ENCODE results near the gene FAM90A26. TPM values are rescaled to one million over a fixed set of nuclear protein-coding genes. Genes with fewer than 3 reads are reported as not detected.
"Not testable (repeated sequence)": the region's sequence is repeated elsewhere in the genome, so short reads cannot be mapped to it uniquely, and the experiment has no call there.

FAM90A26 gene
- total and polyA plus RNA-seq, 2 of the 4 experiments (the other 2 are of a cell fraction), result not detected

- CTCF ChIA-PET, result interaction anchor here (0.6 to 1.5 kb wide), 2 partner anchors 152 to 940 kb away, joined by 3 to 4 read pairs; no protein-coding TSS in a partner anchor
- POLR2A ChIA-PET (ENCODE audit: unreplicated experiment); BruUV-seq (replicated peaks): not testable (repeated sequence)
Measured at GRCh38 chr4:9152180-9153007, 17.8 kb upstream of the FAM90A26 start.

More at GRCh38 chr4:9152180-9153007, 17.8 kb upstream of the FAM90A26 start:
- dilution Hi-C loops (cut with HindIII; ENCODE audit: low sequenced_read_pairs, unreplicated experiment); H3K36me3 ChIP-seq (ENCODE audit: control insufficient read depth, insufficient read depth, low read length); H3K27me3 ChIP-seq (ENCODE audit: control insufficient read depth, insufficient read depth, low read length); intact Hi-C loops (cut with micrococcal nuclease); H2BK20ac ChIP-seq (ENCODE audit: low read depth, low read length); H2BK15ac ChIP-seq (ENCODE audit: low read depth, low read length); in situ Hi-C loops (cut with MboI; ENCODE audit: low sequenced_read_pairs); H2BK120ac ChIP-seq (ENCODE audit: low read depth, low read length); H2AK9ac ChIP-seq (replicated peaks; ENCODE audit: low read depth, low read length, poor library complexity); H3K9me3 ChIP-seq (ENCODE audit: control insufficient read depth, insufficient read depth, low read length); H3K9me1 ChIP-seq (ENCODE audit: insufficient read depth, low read length); H4K20me1 ChIP-seq (ENCODE audit: insufficient read depth, low read length); H3K79me1 ChIP-seq (ENCODE audit: low read depth in 1 of 2, low read length in 2 of 2); H3K4me1 ChIP-seq (ENCODE audit: control insufficient read depth, insufficient read depth, low read length): not testable (repeated sequence)
- Histone ChIP-seq H4K5ac (ENCODE audit: low read depth, low read length) (peak overlapping the region; percentile 67), H3K56ac (ENCODE audit: extremely low read depth, insufficient read depth, low read length) (peak overlapping the region; percentile 90; the same call in 1 of the 2 replicates), H3K23ac (ENCODE audit: low read depth, low read length) (0 out of 2 replicates have a peak overlapping the region, but pooled peaks have one; percentile 82), H3K4me3 (ENCODE audit: insufficient read depth, low read depth, low read length) (peak overlapping the region; percentile 64), H3K4me2 (ENCODE audit: low read depth, low read length) (peak overlapping the region; percentile 97), H3K14ac (replicated peaks; ENCODE audit: low read depth, low read length) (peak overlapping the region; percentile 98), H3K18ac (ENCODE audit: low read depth, low read length) (peak overlapping the region; percentile 78), H3K9ac (ENCODE audit: low read depth, low read length) (peak overlapping the region; percentile 99), H2AFZ (replicated peaks; ENCODE audit: low read length, poor library complexity) (peak overlapping the region; percentile 72), H4K8ac (ENCODE audit: low read depth in 2 of 2, low read length in 2 of 2) (peak overlapping the region; percentile 69 to 93; a peak in 3 of 4 replicates), H2AK5ac (ENCODE audit: low read depth, low read length) (peak overlapping the region; percentile 78; the same call in 1 of the 2 replicates), H4K91ac (ENCODE audit: insufficient read depth, low read depth, low read length) (peak overlapping the region; percentile 98), H3K4ac (ENCODE audit: low read depth, low read length) (peak overlapping the region; percentile 98), H2BK5ac (ENCODE audit: low read depth, low read length, poor library complexity, severe bottlenecking) (peak overlapping the region; percentile 77), H3K27ac (ENCODE audit: insufficient read depth, low read length) (peak overlapping the region; percentile 80)
- WGBS, 2 experiments (ENCODE audit: extremely low coverage in 2 of 2, insufficient read length in 1 of 2), result 0% methylated on average over 11 of the region's 63 CpGs; no CpG with 5 or more reads in 1 of the 2 experiments
- DNase-seq, result peak; percentile 92
- peak; percentile 41; the same call in 1 of the 2 replicates for TF ChIP-seq MXI1 (IDR thresholded peaks at IDR 0.05; ENCODE audit: borderline replicate concordance, low read depth, low read length)
- peak; percentile 61; the same call in 1 of the 2 replicates for TF ChIP-seq MAZ (IDR thresholded peaks at IDR 0.05; ENCODE audit: borderline replicate concordance, low read depth, low read length)
- TF ChIP-seq USF2 (IDR thresholded peaks at IDR 0.05; ENCODE audit: low read depth, low read length), result peak; percentile 67; the same call in 1 of the 2 replicates
- peak; percentile 34; the same call in 1 of the 2 replicates for TF ChIP-seq POLR2A (IDR thresholded peaks at IDR 0.05; ENCODE audit: low read depth, low read length)
- peak; percentile 85 for ATAC-seq (ENCODE audit: low read depth)

Data from IMR-90 (cell line).